ENCODE data around the gene CCDC47.

DNA sequence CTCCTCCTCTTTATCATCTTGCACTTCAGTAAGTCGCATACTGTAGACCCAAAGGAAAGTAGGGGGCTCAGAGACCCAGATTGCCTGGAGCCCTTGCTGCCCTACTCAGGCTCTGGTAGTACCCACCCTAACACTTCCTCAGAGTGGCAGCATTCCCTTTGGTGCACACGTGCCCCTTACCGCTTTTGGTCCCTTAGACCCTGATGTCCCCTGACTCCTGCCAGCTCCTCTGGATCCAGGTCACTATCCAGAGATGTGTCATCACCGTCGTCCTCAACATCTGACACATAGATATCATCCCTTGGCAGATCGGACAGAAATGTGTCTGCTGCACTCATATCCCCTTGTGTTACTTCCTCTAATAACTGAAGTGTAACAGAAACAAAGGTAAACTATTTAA is 48.4 kb upstream of the CCDC47 start:
- TF ChIP-seq, protein P1, sequence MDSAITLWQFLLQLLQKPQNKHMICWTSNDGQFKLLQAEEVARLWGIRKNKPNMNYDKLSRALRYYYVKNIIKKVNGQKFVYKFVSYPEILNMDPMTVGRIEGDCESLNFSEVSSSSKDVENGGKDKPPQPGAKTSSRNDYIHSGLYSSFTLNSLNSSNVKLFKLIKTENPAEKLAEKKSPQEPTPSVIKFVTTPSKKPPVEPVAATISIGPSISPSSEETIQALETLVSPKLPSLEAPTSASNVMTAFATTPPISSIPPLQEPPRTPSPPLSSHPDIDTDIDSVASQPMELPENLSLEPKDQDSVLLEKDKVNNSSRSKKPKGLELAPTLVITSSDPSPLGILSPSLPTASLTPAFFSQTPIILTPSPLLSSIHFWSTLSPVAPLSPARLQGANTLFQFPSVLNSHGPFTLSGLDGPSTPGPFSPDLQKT (CRISPR knock-in tag; IDR thresholded peaks at IDR 0.05; ENCODE audit: borderline replicate concordance) = no peak
- TF ChIP-seq, protein P2, sequence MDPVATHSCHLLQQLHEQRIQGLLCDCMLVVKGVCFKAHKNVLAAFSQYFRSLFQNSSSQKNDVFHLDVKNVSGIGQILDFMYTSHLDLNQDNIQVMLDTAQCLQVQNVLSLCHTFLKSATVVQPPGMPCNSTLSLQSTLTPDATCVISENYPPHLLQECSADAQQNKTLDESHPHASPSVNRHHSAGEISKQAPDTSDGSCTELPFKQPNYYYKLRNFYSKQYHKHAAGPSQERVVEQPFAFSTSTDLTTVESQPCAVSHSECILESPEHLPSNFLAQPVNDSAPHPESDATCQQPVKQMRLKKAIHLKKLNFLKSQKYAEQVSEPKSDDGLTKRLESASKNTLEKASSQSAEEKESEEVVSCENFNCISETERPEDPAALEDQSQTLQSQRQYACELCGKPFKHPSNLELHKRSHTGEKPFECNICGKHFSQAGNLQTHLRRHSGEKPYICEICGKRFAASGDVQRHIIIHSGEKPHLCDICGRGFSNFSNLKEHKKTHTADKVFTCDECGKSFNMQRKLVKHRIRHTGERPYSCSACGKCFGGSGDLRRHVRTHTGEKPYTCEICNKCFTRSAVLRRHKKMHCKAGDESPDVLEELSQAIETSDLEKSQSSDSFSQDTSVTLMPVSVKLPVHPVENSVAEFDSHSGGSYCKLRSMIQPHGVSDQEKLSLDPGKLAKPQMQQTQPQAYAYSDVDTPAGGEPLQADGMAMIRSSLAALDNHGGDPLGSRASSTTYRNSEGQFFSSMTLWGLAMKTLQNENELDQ (CRISPR knock-in tag; IDR thresholded peaks at IDR 0.05; ENCODE audit: borderline replicate concordance) = no peak
- TF ChIP-seq SALL2 (CRISPR knock-in tag; IDR thresholded peaks at IDR 0.05) (no peak), EHMT2 (IDR thresholded peaks at IDR 0.05; ENCODE audit: borderline replicate concordance, low read depth, low read length) (no peak), EZH2 (conservative IDR thresholded peaks at IDR 0.05; ENCODE audit: low read depth, low read length) (no peak), RAD21 (CRISPR knock-in tag; IDR thresholded peaks at IDR 0.05) (no peak), TARDBP (CRISPR knock-in tag; IDR thresholded peaks at IDR 0.05) (no peak), FOXK2 (IDR thresholded peaks at IDR 0.05) (no peak), MAF1 (CRISPR knock-in tag; IDR thresholded peaks at IDR 0.05; ENCODE audit: borderline replicate concordance) (no peak), ZNF776 (CRISPR knock-in tag; IDR thresholded peaks at IDR 0.05) (no peak)
- TF ChIP-seq, protein P3, sequence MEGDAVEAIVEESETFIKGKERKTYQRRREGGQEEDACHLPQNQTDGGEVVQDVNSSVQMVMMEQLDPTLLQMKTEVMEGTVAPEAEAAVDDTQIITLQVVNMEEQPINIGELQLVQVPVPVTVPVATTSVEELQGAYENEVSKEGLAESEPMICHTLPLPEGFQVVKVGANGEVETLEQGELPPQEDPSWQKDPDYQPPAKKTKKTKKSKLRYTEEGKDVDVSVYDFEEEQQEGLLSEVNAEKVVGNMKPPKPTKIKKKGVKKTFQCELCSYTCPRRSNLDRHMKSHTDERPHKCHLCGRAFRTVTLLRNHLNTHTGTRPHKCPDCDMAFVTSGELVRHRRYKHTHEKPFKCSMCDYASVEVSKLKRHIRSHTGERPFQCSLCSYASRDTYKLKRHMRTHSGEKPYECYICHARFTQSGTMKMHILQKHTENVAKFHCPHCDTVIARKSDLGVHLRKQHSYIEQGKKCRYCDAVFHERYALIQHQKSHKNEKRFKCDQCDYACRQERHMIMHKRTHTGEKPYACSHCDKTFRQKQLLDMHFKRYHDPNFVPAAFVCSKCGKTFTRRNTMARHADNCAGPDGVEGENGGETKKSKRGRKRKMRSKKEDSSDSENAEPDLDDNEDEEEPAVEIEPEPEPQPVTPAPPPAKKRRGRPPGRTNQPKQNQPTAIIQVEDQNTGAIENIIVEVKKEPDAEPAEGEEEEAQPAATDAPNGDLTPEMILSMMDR (CRISPR knock-in tag; IDR thresholded peaks at IDR 0.05) = no peak
- TF ChIP-seq, protein P4, sequence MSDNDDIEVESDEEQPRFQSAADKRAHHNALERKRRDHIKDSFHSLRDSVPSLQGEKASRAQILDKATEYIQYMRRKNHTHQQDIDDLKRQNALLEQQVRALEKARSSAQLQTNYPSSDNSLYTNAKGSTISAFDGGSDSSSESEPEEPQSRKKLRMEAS (IDR thresholded peaks at IDR 0.05) = no peak
